HEK293 (cell line): ENCODE measurements around the gene A2ML1.

Source experiments
- CTCF ChIA-PET: fragments of 350-600 bp; formaldehyde crosslinking; extraction: SDS; loops from one replicate; lab custom pipeline; 2021; ENCODE audit warnings: antibody characterized with exemption; lab: Yijun Ruan, JAX
- POLR2A ChIA-PET: fragments of 300-600 bp; formaldehyde crosslinking; extraction: SDS; loops from one replicate; lab custom pipeline; 2020; ENCODE audit warnings: antibody characterized with exemption, inconsistent platforms; lab: Yijun Ruan, JAX
- H3K27ac ChIP-seq: fragments of 200-500 bp; sonication (Bioruptor generic); 2 replicates; pipeline ENCODE4 v1.5.1; 2014; ENCODE audit warnings: low read depth, low read length, control low read depth, inconsistent platforms; ENCODE audit errors: extremely low read depth
- H3K36me3 ChIP-seq, 2 experiments: fragments of 200-500 bp in 1 of 2; sonication (Bioruptor generic) in 1 of 2; 1 replicate in 1 of 2; 2 replicates in 1 of 2; pipeline ENCODE4 v1.5.1; 2014 to 2017; ENCODE audit warnings: inconsistent platforms in 2 of 2, low read length in 2 of 2; ENCODE audit not compliant: control insufficient read depth in 2 of 2, insufficient read depth in 1 of 2
- H3K4me1 ChIP-seq: fragments of 200-500 bp; sonication (Bioruptor generic); 2 replicates; pipeline ENCODE4 v1.5.1; 2014; ENCODE audit warnings: mild to moderate bottlenecking, low read length, inconsistent platforms; ENCODE audit not compliant: control insufficient read depth, insufficient read depth
- H3K4me3 ChIP-seq: 2 replicates; pipeline ENCODE4 v1.5.1; 2011; ENCODE audit warnings: low read depth, mild to moderate bottlenecking, control low read depth, low read length, moderate library complexity
- H3K9me3 ChIP-seq: fragments of 200-500 bp; sonication (Bioruptor generic); 2 replicates; pipeline ENCODE4 v1.5.1; 2014; ENCODE audit warnings: low read depth, low read length, inconsistent platforms; ENCODE audit not compliant: control insufficient read depth, insufficient read depth
- EGR2 ChIP-seq: fragments of 450-650 bp; formaldehyde crosslinking; IDR thresholded peaks from 2 replicates; pipeline ENCODE4 v1.5.1; 2016; ENCODE audit warnings: low read depth, missing biosample characterization, missing genetic modification characterization
- ELK4 ChIP-seq: IDR thresholded peaks from 2 replicates; pipeline ENCODE4 v1.6.1; 2011; ENCODE audit warnings: mild to moderate bottlenecking, low read depth, low read length, borderline replicate concordance
- HOXA7 ChIP-seq: sonication (generic); formaldehyde crosslinking; IDR thresholded peaks from 2 replicates; pipeline ENCODE4 v1.8.1; 2022; ENCODE audit warnings: missing genetic modification reagents, borderline replicate concordance
- KLF16 ChIP-seq: fragments of 450-650 bp; formaldehyde crosslinking; IDR thresholded peaks from 2 replicates; pipeline ENCODE4 v1.5.1; 2017; ENCODE audit warnings: missing biosample characterization, missing genetic modification characterization
- MZF1 ChIP-seq: fragments of 450-650 bp; formaldehyde crosslinking; IDR thresholded peaks from 2 replicates; pipeline ENCODE4 v1.5.1; 2017; ENCODE audit warnings: missing biosample characterization, missing genetic modification characterization, borderline replicate concordance
- SCRT2 ChIP-seq: fragments of 450-650 bp; formaldehyde crosslinking; IDR thresholded peaks from 2 replicates; pipeline ENCODE4 v1.5.1; 2016; ENCODE audit warnings: missing biosample characterization, missing genetic modification characterization
- SETDB1 ChIP-seq: IDR thresholded peaks from one replicate; pipeline ENCODE4 v1.6.1; 2017; ENCODE audit warnings: mild to moderate bottlenecking, low read length, moderate library complexity, mixed read lengths; ENCODE audit not compliant: insufficient read length
- ZBTB17 ChIP-seq: fragments of 450-650 bp; formaldehyde crosslinking; IDR thresholded peaks from 2 replicates; pipeline ENCODE4 v1.5.1; 2016; ENCODE audit warnings: missing biosample characterization, missing genetic modification characterization
- ZBTB49 ChIP-seq: fragments of 450-650 bp; formaldehyde crosslinking; IDR thresholded peaks from 2 replicates; pipeline ENCODE4 v1.5.1; 2016; ENCODE audit warnings: missing biosample characterization, missing genetic modification characterization, low read depth
- ZFP41 ChIP-seq: fragments of 450-650 bp; formaldehyde crosslinking; IDR thresholded peaks from 2 replicates; pipeline ENCODE4 v1.5.1; 2016; ENCODE audit warnings: missing biosample characterization, missing genetic modification characterization, borderline replicate concordance
- ZNF10 ChIP-seq: fragments of 450-650 bp; formaldehyde crosslinking; IDR thresholded peaks from 2 replicates; pipeline ENCODE4 v1.5.1; 2017; ENCODE audit warnings: missing biosample characterization, missing genetic modification characterization
- ZNF112 ChIP-seq: fragments of 450-650 bp; formaldehyde crosslinking; IDR thresholded peaks from 2 replicates; pipeline ENCODE4 v1.5.0; 2017; ENCODE audit warnings: missing biosample characterization, missing genetic modification characterization
- ZNF138 ChIP-seq: fragments of 450-650 bp; formaldehyde crosslinking; IDR thresholded peaks from 2 replicates; pipeline ENCODE4 v1.5.1; 2016; ENCODE audit warnings: missing biosample characterization, missing genetic modification characterization, borderline replicate concordance
- ZNF184 ChIP-seq: fragments of 450-650 bp; IDR thresholded peaks from 2 replicates; pipeline ENCODE4 v1.5.1; 2018; ENCODE audit warnings: missing biosample characterization, mild to moderate bottlenecking, missing genetic modification characterization
- ZNF2 ChIP-seq: fragments of 450-650 bp; formaldehyde crosslinking; IDR thresholded peaks from 2 replicates; pipeline ENCODE4 v1.5.1; 2016; ENCODE audit warnings: missing biosample characterization, missing genetic modification characterization
- ZNF23 ChIP-seq: fragments of 450-650 bp; formaldehyde crosslinking; IDR thresholded peaks from 2 replicates; pipeline ENCODE4 v1.5.1; 2016; ENCODE audit warnings: missing biosample characterization, missing genetic modification characterization, borderline replicate concordance
- ZNF341 ChIP-seq: fragments of 450-650 bp; formaldehyde crosslinking; IDR thresholded peaks from 2 replicates; pipeline ENCODE4; 2016; ENCODE audit warnings: low read depth, missing biosample characterization, missing genetic modification characterization
- ZNF555 ChIP-seq: fragments of 450-650 bp; formaldehyde crosslinking; conservative IDR thresholded peaks from 2 replicates; pipeline ENCODE4 v1.5.1; 2017; ENCODE audit warnings: missing biosample characterization, mild to moderate bottlenecking, missing genetic modification characterization, inconsistent platforms
- ZNF560 ChIP-seq: fragments of 450-650 bp; formaldehyde crosslinking; IDR thresholded peaks from 2 replicates; pipeline ENCODE4 v1.5.1; 2017; ENCODE audit warnings: missing biosample characterization, missing genetic modification characterization, borderline replicate concordance
- ZNF596 ChIP-seq: fragments of 450-650 bp; IDR thresholded peaks from 2 replicates; pipeline ENCODE4 v1.5.0; 2018; ENCODE audit warnings: missing biosample characterization, mild to moderate bottlenecking, missing genetic modification characterization, moderate library complexity
- ZNF654 ChIP-seq: fragments of 450-650 bp; formaldehyde crosslinking; IDR thresholded peaks from 2 replicates; pipeline ENCODE4 v1.5.1; 2016; ENCODE audit warnings: low read depth, missing biosample characterization, missing genetic modification characterization
- ZNF664 ChIP-seq: fragments of 450-650 bp; formaldehyde crosslinking; IDR thresholded peaks from 2 replicates; pipeline ENCODE4 v1.5.1; 2016; ENCODE audit warnings: missing biosample characterization, missing genetic modification characterization
- ZNF704 ChIP-seq: fragments of 450-650 bp; formaldehyde crosslinking; IDR thresholded peaks from 2 replicates; pipeline ENCODE4 v1.5.1; 2016; ENCODE audit warnings: missing biosample characterization, missing genetic modification characterization
- ZSCAN30 ChIP-seq: fragments of 450-650 bp; IDR thresholded peaks from 2 replicates; pipeline ENCODE4 v1.5.1; 2018; ENCODE audit warnings: missing biosample characterization, mild to moderate bottlenecking, missing genetic modification characterization, moderate library complexity

A2ML1 gene

GRCh38 chr12:8890313-8891085 is 68.1 kb downstream of the A2ML1 start (continued):
- TF ChIP-seq ZBTB17 (tag by site-specific recombination) (peak; percentile 77), ZNF10 (tag by site-specific recombination) (no peak), ZNF555 (tag by site-specific recombination) (no peak), ZNF704 (tag by site-specific recombination) (no peak), ZNF664 (tag by site-specific recombination) (no peak), ZNF654 (peak; percentile 86)

GRCh38 chr12:8891976-8892375 is 69.6 kb downstream of the A2ML1 start:
- H3K36me3 ChIP-seq = no peaks in the 10 kb centered on the region
- H3K4me3 ChIP-seq = no peak overlapping the region
- no peaks in the 10 kb centered on the region for H3K9me3 ChIP-seq
- H3K4me1 ChIP-seq = no peaks in the 10 kb centered on the region
- ChIA-PET POLR2A (interaction anchor here (2.0 kb wide), 1 partner anchor 58 kb away, joined by 5 read pairs; the partner anchor contains the start of gene M6PR), CTCF (interaction anchor here (0.7 to 3.4 kb wide), 9 partner anchors 10 to 348 kb away, joined by 3 to 32 read pairs (median 10); partner anchors contain the start of gene PHC1)
- no peak overlapping the region for H3K27ac ChIP-seq
- TF ChIP-seq KLF16 = no peak

- Histone ChIP-seq H3K4me3 (no peak overlapping the region), H3K9me3 (no peaks in the 10 kb centered on the region), H3K4me1 (no peaks in the 10 kb centered on the region), H3K36me3 (no peaks in the 10 kb centered on the region), H3K27ac (no peak overlapping the region)
- CTCF ChIA-PET = interaction anchor here (0.6 to 0.9 kb wide), 5 partner anchors 10 to 149 kb away, joined by 3 to 7 read pairs (median 3); no protein-coding TSS in a partner anchor
- POLR2A ChIA-PET = no interaction called here
- TF ChIP-seq ZNF138 (tag by site-specific recombination) (no peak), SETDB1 (no peak), ZFP41 (tag by site-specific recombination) (no peak), ZNF23 (tag by site-specific recombination) (no peak), ZNF560 (no peak), ZNF112 (tag by site-specific recombination) (no peak)
These were observed 72.0 kb downstream of the A2ML1 start for GRCh38 chr12:8894378-8894777.

- Histone ChIP-seq H3K27ac (no peak overlapping the region), H3K36me3 (no peaks in the 10 kb centered on the region), H3K4me3 (no peak overlapping the region), H3K9me3 (no peaks in the 10 kb centered on the region), H3K4me1 (no peaks in the 10 kb centered on the region)
- ChIA-PET POLR2A (no interaction called here), CTCF (interaction anchor here (0.6 to 0.9 kb wide), 4 partner anchors 10 to 134 kb away, joined by 3 to 4 read pairs (median 3); no protein-coding TSS in a partner anchor)
- TF ChIP-seq ZNF2 (tag by site-specific recombination) (no peak), ELK4 (no peak), HOXA7 (CRISPR knock-in tag) (no peak), ZNF184 (tag by site-specific recombination) (no peak), ZBTB49 (tag by site-specific recombination) (no peak), ZNF596 (tag by site-specific recombination) (no peak), EGR2 (tag by site-specific recombination) (no peak), ZSCAN30 (tag by site-specific recombination) (no peak), SCRT2 (tag by site-specific recombination) (no peak), MZF1 (tag by site-specific recombination) (no peak), ZNF341 (no peak)
These were observed 72.6 kb downstream of the A2ML1 start for GRCh38 chr12:8894986-8895385.
